ENCODE results near the gene MED13L. TPM values are rescaled to one million over a fixed set of nuclear protein-coding genes. Genes with fewer than 3 reads are reported as not detected.

The MED13L gene
- total and polyA plus RNA-seq, 2 donors (not counting 3 experiments of a cell fraction or from before 2014, with no cell fraction given), result 27.4 to 93.6 TPM

DNA sequence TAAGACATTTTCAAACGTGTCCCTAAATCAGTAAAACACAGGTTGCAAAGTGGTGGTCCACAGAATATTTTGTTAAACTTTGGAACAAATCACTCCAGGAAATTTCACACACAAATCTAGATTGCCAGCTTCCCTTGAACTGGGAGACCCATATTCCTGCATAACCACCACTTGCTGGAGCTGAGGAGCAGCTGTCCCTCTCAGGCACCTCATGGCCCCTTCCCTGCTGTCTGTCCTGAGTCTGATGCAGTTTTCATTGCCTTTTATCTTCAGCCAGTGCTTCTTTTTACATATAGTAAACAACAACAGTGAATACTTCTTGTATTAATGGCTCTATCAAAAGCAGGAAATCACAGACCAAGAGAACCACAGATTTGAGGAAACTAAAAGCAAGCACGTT is 289.3 kb downstream of the MED13L start:
- POLR2A ChIA-PET, result no interaction called here
- Histone ChIP-seq H3K9me1 (replicated peaks; ENCODE audit: control insufficient read depth, extremely low read depth, insufficient read depth, low read length) (no peaks in the 10 kb centered on the region), H3K36me3 (ENCODE audit: control insufficient read depth in 2 of 2, extremely low read depth in 1 of 2, insufficient read depth in 2 of 2, low read length in 2 of 2) (peaks cover 13 to 17% of the 10 kb centered on the region in 2 experiments), H3K27ac (ENCODE audit: insufficient read depth, low read depth, low read length) (no peak overlapping the region), H3K9me3 (replicated peaks; ENCODE audit: control insufficient read depth, insufficient read depth, low read length) (no peaks in the 10 kb centered on the region), H3K4me2 (ENCODE audit: insufficient read depth, low read length) (no peak overlapping the region), H3K9ac (replicated peaks; ENCODE audit: extremely low read depth, insufficient read depth, low read length) (no peak overlapping the region), H2AFZ (ENCODE audit: low read depth, low read length) (no peak overlapping the region), H3K79me2 (ENCODE audit: control insufficient read depth, insufficient read depth, low read length) (peaks cover 4% of the 10 kb centered on the region), H3K4me1 (ENCODE audit: control insufficient read depth, extremely low read depth, insufficient read depth, low read length) (no peaks in the 10 kb centered on the region), H4K20me1 (replicated peaks; ENCODE audit: control insufficient read depth, extremely low read depth, insufficient read depth, low read length) (no peaks in the 10 kb centered on the region), H3K4me3 (replicated peaks in 1 of 3; ENCODE audit: insufficient read depth in 1 of 3, low read depth in 1 of 3, low read length in 3 of 3) (no peak overlapping the region), H3K27me3 (ENCODE audit: control insufficient read depth in 2 of 2, insufficient read depth in 2 of 2, low read length in 2 of 2) (no peaks in the 10 kb centered on the region)
- DNase-seq (ENCODE audit: low read depth, low spot score) (peak; percentile 4), FAIRE-seq (no peak)
- no peak for TF ChIP-seq POLR2A (IDR thresholded peaks at IDR 0.05; ENCODE audit: low read depth, low read length)
- TF ChIP-seq, protein P1, sequence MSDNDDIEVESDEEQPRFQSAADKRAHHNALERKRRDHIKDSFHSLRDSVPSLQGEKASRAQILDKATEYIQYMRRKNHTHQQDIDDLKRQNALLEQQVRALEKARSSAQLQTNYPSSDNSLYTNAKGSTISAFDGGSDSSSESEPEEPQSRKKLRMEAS (IDR thresholded peaks at IDR 0.05; ENCODE audit: insufficient read depth, insufficient read length), result no peak
- no peak for TF ChIP-seq FOS (IDR thresholded peaks at IDR 0.05; ENCODE audit: borderline replicate concordance, insufficient read depth, low read length)
- TF ChIP-seq JUN (IDR thresholded peaks at IDR 0.05; ENCODE audit: borderline replicate concordance, insufficient read depth, insufficient read length, low read depth), result no peak
- TF ChIP-seq, protein P2, sequence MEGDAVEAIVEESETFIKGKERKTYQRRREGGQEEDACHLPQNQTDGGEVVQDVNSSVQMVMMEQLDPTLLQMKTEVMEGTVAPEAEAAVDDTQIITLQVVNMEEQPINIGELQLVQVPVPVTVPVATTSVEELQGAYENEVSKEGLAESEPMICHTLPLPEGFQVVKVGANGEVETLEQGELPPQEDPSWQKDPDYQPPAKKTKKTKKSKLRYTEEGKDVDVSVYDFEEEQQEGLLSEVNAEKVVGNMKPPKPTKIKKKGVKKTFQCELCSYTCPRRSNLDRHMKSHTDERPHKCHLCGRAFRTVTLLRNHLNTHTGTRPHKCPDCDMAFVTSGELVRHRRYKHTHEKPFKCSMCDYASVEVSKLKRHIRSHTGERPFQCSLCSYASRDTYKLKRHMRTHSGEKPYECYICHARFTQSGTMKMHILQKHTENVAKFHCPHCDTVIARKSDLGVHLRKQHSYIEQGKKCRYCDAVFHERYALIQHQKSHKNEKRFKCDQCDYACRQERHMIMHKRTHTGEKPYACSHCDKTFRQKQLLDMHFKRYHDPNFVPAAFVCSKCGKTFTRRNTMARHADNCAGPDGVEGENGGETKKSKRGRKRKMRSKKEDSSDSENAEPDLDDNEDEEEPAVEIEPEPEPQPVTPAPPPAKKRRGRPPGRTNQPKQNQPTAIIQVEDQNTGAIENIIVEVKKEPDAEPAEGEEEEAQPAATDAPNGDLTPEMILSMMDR (IDR thresholded peaks at IDR 0.05; ENCODE audit: extremely low read depth in 1 of 2, insufficient read depth in 1 of 2, low read depth in 1 of 2, low read length in 2 of 2), result no peak
- no peak for TF ChIP-seq GATA2 (IDR thresholded peaks at IDR 0.05; ENCODE audit: insufficient read depth, insufficient read length, low read depth, low read length)
- no peak for TF ChIP-seq EZH2 (IDR thresholded peaks at IDR 0.05; ENCODE audit: borderline replicate concordance, low read depth, low read length, severe bottlenecking)
- TF ChIP-seq POLR2AphosphoS5 (IDR thresholded peaks at IDR 0.05; ENCODE audit: insufficient read depth, low read depth, low read length), result no peak
- TF ChIP-seq MYC (IDR thresholded peaks at IDR 0.05; ENCODE audit: low read depth, low read length), result no peak
- CTCF ChIA-PET, result interaction anchor here (1.1 to 1.7 kb wide), 4 partner anchors 13 to 21 kb away, joined by 3 to 4 read pairs (median 3); no protein-coding TSS in a partner anchor
- no TSS peak for BruUV-seq (replicated peaks)
- intact Hi-C loops (cut with micrococcal nuclease) (no loop called here), dilution Hi-C loops (cut with MboI; ENCODE audit: extremely low pct_ligation_motif_present, low sequenced_read_pairs) (no loop called here)
